GM19452 (cell line): ENCODE results near the gene ADAMTS2.

Experiments used
- ATAC-seq: cut with Tn5 transposase; IDR thresholded peaks from one replicate; pipeline ENCODE4 v1.9.1; 2021; ENCODE audit not compliant: unreplicated experiment

ADAMTS2 gene

GRCh38 chr5:179345183-179345432 is 153 bp downstream of the ADAMTS2 start:
- ATAC-seq: no peak

- no peak for ATAC-seq
These were observed 654 bp downstream of the ADAMTS2 start for GRCh38 chr5:179344431-179345182.

- no peak for ATAC-seq
These were observed 1.4 kb downstream of the ADAMTS2 start for GRCh38 chr5:179343719-179344430.

- no peak for ATAC-seq
These were observed 2.1 kb downstream of the ADAMTS2 start for GRCh38 chr5:179343021-179343718.

DNA sequence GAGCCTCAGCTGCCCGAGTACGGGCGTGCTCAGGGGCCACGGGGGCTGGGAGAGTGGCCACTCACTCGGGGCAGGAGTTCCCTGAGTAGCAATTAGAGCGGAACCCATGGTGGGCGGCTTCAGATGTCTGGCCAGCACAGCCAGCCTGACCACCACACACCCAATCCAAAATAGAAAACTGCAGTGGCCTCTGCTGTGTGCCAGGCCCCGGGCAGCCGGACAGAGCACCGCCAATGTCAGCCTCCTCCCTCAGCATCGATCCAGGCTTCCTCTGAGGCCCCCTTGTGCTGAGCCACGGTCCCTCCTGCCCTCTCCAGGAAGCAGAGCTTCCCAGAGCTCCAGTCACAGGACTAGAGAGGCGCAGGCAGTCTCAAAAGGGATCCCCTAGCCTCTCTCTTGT is 2.7 kb downstream of the ADAMTS2 start:
- no peak for ATAC-seq

DNA sequence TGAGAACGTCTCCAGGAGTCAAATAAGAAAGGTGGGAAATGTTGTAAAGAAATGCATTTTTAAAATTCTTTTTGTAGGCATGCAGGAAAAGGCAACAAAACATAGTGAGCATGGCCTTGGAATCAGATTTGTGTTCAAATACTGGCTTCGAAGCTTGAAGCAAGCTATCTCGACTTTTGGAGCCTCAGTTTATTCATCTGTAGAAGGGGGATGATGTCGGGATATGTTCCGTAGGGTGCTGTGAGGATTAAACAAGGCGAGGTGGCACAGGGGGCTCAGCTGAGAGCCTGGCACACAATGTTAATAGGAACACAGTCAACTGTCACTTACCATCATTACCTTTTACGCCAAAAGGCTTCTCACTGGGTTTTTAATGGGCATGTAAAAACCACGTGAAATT is 4.8 kb downstream of the ADAMTS2 start:
- ATAC-seq: no peak

- no peak for ATAC-seq
These were observed 5.3 kb downstream of the ADAMTS2 start for GRCh38 chr5:179339996-179340395.

GRCh38 chr5:179339081-179339480 is 6.2 kb downstream of the ADAMTS2 start:
- ATAC-seq: no peak

DNA sequence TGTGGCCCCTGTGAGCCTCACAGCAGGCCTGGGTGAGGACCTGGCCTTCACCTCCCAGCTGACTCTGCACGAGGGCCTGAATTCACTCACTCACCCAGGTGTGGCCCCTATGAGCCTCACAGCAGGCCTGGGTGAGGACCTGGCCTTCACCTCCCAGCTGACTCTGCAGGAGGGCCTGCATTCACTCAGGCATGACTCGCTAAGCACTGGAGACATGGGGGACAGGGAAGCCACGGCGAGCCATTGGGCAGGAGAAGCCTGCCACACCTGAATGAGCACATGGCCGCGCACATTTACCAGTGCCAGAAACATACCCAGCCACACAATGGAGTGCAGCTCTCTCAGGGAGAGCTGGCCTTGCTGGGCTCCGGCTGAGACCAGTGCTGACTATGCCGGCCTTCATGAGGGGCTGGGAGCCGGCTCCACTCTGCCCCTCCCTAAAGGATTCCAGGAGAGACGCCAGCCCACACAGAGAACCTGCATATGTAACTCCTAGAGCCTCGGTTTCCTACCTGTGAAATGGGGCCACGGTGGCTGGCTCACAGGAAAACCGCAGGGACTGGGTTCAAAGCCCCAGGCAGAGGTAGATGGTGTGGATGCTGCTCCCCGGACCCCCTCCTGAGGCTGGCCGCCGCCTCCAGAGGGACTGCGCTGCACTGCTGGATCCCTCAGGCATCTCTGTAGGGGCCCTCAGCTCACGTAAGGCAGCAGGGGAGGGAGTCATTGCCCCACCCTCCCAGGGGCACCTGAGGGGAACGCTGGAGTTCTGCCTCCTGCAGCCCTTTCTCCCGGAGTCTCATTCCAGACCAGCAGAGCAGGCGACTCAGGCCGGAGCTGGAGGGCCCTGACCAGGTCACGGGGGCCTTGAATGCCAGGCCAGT is 7.2 kb downstream of the ADAMTS2 start:
- no peak for ATAC-seq

GRCh38 chr5:179336871-179337795 is 8.1 kb downstream of the ADAMTS2 start:
- no peak for ATAC-seq

- no peak for ATAC-seq
These were observed 9.0 kb downstream of the ADAMTS2 start for GRCh38 chr5:179336126-179336870.

DNA sequence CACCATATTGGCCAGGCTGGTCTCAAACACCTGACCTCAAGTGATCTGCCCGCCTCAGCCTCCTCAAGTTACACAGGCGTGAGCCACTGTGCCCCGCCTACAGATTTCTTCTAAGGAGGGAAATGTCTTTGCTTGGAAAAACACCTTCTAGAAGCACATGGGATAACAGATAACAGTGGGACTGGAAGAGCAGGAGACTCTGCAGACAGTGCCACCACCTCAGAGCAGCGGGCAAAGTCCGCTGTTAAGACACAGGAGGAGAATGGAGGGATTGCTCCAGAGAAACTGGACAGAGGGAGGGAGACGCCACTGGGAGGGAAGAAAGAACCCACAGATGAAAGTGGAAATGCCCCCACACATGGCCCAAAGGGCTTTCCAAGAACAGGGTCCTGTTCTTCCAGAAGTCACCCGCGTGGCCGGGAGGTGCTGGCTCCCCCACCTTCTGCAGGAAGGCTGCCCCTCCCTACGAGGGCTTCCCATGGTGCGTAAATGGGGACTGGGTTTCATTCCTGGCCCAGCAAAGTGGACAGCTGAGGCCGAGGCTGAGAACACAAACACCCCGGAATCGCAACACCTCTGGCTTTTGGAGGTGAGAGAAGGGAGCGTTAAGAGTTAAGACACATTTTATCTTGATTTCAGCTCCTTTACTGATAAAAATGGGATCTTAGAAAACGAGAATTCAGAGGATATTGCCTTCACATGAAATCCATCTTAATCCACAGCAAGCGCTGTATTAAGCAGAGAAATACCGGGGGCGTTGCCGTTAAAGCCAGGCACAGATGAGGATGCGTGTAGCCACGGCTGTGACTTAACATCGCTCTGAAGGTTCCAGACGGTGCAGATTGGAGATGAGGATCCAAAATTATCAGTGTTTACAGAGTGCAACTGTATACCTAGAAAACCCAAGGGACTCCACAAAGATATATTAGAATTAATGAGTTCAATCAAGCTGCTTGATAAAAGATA is 11.2 kb downstream of the ADAMTS2 start:
- no peak for ATAC-seq

DNA sequence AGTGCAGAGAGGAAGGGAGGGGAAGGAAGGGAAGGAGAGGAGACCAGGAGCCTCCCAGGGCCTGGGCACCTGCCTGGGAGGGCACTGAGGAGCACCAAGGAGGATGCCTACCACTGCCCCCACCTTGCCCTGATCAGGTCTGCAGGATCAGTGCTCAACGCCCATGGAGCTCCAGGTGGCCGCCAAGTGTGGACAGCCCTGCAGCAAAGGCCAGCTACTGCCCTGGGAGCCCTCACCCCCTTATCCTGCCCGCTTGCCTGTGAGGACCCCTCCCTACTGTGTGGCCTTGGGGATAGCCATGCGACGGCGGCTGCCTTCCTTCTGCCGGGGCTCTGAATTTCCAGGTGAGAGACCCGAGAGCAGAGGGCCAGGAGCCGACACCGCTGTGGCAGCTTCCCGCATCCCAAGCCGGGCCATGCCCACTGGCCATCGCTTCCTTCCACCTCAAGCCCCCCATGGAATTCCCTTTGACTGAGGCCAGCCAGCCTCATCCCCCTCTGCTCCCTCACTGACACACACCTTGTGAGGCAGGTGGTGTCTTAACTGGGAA is 12.4 kb downstream of the ADAMTS2 start:
- ATAC-seq: no peak

- no peak for ATAC-seq
These were observed 13.5 kb downstream of the ADAMTS2 start for GRCh38 chr5:179331591-179332375.

DNA sequence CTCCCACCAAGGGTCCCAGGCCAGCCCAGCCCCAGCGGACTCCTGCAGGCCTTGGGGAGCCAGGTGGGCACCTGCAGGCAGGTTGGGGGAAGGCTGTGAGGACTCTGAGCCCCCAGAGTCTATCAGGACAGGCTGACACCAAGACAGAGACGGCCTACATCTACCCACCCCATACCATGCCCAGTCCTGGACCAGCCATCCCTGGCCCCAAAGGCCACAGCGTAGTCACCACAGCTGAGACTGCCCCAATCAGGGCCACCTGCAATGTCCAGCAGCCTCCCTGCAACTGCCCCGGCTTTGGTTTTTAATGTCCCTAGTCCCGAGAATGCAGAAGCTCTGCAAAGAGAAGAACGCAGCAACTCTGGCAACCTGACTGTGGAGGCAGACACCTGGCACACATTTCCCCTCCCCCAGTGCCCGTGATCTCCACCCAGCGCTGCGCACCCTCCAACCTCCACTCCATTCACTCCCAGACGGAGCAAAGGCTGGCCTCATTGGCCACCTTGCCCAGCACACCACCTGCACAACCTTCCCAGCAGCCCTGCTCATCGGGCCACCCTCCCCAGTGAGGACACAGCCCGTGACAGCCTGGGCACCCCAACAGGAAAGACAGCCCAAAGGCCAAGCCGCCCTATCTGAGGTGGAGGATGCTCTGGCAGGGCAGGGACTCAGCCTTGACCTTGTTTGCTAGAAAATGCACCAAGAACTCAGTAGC is 14.9 kb downstream of the ADAMTS2 start:
- no peak for ATAC-seq

- ATAC-seq: no peak
These were observed 17.0 kb downstream of the ADAMTS2 start for GRCh38 chr5:179328291-179328690.
